GM12875 (cell line): ENCODE data around the gene LYRM4.

Source experiments
- H3K4me3 ChIP-seq: one replicate; pipeline ENCODE4 v1.5.1; 2011; ENCODE audit warnings: low read depth, low read length, control low read depth
- TF ChIP-seq, protein P1 (sequence below): IDR thresholded peaks from 2 replicates; pipeline ENCODE4 v1.5.1; 2011; ENCODE audit warnings: low read depth, mild to moderate bottlenecking, control low read depth, inconsistent platforms, low read length, moderate library complexity, borderline replicate concordance; ENCODE audit not compliant: insufficient read depth

Gene LYRM4

DNA sequence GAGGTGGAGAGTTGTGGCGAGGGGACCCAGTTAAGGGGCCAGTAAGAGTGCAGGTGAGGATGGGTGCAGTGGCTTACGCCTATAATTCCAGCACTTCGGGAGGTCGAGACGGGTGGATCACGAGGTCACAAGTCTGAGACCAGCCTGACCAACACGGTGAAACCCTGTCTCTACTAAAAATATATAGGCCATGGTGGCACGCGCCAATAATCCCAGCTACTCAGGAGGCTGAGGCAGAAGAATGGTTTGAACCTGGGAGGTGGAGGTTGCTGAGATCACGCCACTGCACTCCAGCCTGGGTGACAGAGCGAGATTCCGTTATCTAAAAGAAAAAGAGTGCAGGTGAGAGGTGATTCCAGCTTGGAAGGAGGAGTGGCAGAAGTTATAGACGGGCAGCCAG, 147.7 kb downstream of the LYRM4 start:
- no peak overlapping the region for H3K4me3 ChIP-seq
- TF ChIP-seq, protein P1, sequence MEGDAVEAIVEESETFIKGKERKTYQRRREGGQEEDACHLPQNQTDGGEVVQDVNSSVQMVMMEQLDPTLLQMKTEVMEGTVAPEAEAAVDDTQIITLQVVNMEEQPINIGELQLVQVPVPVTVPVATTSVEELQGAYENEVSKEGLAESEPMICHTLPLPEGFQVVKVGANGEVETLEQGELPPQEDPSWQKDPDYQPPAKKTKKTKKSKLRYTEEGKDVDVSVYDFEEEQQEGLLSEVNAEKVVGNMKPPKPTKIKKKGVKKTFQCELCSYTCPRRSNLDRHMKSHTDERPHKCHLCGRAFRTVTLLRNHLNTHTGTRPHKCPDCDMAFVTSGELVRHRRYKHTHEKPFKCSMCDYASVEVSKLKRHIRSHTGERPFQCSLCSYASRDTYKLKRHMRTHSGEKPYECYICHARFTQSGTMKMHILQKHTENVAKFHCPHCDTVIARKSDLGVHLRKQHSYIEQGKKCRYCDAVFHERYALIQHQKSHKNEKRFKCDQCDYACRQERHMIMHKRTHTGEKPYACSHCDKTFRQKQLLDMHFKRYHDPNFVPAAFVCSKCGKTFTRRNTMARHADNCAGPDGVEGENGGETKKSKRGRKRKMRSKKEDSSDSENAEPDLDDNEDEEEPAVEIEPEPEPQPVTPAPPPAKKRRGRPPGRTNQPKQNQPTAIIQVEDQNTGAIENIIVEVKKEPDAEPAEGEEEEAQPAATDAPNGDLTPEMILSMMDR, result no peak

DNA sequence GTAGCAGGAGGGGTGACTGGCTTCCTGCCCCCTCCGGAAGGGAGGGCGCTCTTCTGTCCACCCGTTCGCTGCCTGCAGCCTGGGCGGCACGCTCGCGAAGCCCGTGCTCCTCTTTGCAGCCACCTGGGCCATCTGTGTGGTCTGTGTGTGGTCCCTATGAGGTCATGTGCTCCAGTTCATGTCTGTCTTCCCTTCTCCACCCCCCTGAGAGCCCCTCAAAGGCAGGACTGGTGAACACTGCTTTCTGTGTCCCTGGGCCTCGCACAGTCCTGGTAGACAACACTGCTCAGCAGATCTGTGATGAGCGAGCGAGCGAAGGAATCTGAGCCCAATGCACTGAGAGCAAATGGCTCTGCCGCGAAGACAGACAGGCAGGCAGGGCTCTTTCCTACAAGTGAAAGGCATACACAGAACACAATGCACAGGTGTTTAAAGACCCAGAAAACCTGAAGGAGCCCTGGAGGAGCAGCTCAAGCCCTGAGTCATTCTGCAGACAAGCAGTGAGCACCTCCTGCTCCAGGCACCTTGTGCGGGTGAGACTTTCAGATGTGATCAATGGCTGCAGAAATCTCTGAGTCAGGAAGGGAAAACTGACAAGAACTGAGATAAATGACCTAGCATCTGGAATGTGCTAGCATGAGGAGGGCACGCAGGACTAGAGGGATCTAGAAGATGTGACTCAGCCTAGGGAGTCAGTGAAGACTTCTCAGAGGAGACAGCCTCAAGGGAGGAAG, 148.5 kb downstream of the LYRM4 start:
- no peak overlapping the region for H3K4me3 ChIP-seq
- TF ChIP-seq, protein P1, result no peak

DNA sequence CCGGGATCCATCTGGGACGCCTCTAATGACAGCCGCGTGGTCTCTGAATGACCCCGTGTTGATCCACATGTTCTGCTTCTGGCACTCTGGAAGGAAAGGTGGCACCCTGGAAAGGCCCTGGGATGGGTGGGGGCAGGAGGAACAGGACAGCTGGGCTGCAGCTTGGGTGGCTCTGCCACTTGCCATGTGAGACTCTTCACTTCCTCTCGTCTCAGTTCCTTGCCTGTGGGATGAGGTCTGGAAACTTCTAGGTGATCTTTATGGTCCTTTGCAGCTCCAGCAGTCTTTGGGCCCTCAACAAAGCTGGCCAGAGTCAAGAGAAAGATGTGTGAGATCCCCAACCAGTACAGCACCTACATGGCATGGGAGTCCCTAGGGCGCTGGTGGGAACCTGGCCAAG, 149.1 kb downstream of the LYRM4 start:
- H3K4me3 ChIP-seq, result no peak overlapping the region
- TF ChIP-seq, protein P1, result no peak

DNA sequence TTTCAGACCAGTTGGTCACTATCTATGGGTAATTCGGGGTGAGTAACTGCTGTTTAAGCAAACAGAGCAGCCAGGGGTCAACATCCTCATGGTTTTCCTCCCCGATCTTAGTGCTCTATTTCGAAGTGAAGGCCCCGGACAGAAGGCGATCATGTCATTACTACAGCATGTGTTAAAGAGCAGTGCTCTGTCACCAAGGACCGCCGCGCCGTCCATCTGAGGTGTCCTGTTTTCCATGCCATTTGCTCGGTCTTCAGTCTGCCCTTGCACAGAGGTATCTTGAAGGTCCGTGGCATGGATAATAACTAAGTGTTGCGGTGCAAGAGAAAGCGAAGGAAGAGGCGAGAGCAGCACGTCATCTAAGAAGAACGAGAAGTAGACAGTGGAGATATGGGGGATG, 150.5 kb downstream of the LYRM4 start:
- H3K4me3 ChIP-seq, result no peak overlapping the region

DNA sequence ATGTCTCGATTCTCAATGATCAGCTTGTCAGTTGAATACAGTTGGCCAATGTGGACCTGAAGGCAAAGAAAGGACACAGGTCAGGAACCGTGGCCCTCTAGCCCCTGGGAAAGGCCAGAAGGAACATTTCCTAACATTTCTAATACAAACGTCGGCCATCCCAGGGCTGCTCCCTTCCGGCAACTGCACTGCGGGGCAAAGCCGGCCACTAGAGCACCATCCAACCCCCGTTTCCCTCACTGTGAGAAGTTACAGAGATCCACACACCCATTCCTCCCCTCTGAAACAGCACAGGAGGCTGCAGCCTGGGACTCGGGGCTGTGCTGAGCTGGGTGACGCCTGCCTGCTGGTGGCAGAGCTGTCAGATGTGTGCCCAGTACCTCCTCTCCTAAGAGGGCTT, 151.3 kb downstream of the LYRM4 start:
- TF ChIP-seq, protein P1, result no peak
- no peak overlapping the region for H3K4me3 ChIP-seq

More for the DNA sequence above, 150.5 kb downstream of the LYRM4 start:
- TF ChIP-seq, protein P1, result no peak

DNA sequence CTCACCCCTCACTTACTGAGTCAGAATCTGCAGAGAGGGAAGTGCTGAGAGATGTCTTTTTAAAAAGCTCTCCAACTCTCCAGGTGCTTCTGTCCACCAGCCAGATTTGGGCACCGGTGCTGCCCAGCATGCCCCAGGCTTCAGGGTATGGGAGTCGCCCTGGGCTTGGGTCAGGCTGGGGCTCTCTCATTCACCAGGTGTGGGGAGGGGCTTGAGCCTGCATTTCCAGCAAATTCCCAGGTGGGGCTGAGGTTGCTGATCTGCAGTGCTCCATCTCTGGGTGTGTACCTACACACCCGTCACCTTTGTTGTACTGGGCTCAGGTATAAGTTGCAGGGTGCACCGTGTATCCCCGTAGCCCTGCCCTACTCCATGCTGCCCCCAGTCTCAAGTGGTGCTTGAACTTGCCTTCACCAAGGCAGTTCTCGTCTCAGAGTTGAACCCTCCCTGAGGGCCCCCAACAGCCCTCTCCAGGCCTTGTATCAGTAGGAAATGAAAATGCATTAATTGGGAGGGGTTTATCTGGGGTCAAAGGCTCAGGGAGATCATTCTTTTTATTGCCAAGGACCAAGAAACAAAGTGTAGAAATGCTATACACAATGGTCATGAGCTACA, 152.1 kb downstream of the LYRM4 start:
- TF ChIP-seq, protein P1, result no peak
- no peak overlapping the region for H3K4me3 ChIP-seq

DNA sequence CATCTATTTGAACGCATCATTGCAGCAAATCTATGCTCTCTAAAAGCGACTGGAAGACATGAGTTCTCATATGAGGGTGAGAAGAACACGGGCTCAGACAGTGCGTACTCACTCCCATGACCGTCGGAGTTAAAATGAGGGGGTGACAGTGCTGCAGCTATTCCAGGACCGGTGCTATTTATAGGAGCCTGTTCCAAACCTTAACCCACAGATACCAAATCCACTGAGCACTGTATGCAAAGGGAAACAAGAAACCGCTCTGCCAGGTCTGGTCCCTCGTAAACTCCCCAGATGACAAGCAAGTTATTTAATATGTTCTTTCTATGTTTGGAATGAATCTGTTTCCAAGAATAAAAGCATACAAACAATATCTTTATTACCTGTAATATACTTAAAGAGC, 152.7 kb downstream of the LYRM4 start:
- TF ChIP-seq, protein P1, result no peak
- H3K4me3 ChIP-seq, result no peak overlapping the region
